NCI-H2029 treated with DMSO at 0.1 percent for 48 hours (cell line): ENCODE results near the gene WARS2.
A peak's percentile ranks its signal among the peaks of the same experiment; 100 is the strongest.

Experiments
- DNase-seq: peaks from one replicate; lab custom pipeline; 2025; lab: John Stamatoyannopoulos, UW

Gene WARS2

DNA sequence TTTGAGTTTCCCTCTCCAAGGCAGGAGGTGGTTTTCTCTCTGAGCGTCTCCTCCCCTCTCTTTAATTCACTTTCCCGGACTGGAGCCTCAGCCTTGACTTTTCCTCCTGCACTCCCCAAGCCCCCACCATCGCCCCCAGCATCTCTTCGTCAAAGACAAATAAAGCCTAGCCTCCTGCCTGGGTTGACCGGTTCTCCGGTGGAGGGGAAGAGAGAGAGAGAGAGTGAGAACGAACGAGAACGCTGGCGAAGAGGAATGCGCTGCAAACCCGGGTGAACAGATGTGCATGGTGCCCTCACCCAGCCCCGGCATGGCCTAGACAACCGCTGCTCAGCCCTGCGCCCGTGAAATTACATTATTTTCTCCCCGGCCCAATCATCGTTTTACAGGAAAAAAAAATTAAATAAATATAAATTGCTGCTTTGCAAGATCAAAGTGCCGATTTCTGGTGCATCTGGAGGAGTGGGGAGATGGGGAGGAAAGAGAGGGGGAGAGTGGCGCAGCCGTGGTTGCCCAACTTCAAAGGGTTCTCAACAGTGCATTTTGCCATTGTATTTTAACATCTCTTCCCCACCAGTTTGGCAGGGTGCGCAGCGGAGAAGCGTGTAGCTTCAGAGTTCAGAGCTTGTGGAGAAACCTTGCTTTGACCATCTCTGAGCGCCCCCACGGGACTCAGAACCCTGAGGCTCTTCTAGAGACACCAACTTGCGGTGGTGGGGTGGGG lies 140.9 kb downstream of the WARS2 start:
- no peak for DNase-seq

DNA sequence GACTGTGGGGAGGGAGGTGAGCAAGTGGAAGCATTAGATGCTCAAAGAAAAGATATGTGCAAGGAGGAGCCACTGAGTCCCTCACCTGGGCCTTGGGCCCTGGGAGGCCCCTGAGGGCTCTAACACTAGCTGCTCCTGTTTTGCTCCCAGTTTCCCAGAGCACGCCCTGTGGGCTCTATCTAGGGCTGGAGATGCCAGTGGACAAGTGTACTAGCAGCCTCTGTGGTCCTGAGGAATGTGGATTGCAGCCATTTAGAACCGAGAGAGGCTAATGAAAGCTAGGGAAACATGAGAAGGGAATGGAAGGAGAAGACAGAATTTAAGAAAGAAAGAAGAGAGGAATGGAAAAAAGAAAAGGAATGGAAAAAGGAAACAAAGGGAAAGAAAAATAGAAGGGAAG lies 142.3 kb downstream of the WARS2 start:
- no peak for DNase-seq

DNA sequence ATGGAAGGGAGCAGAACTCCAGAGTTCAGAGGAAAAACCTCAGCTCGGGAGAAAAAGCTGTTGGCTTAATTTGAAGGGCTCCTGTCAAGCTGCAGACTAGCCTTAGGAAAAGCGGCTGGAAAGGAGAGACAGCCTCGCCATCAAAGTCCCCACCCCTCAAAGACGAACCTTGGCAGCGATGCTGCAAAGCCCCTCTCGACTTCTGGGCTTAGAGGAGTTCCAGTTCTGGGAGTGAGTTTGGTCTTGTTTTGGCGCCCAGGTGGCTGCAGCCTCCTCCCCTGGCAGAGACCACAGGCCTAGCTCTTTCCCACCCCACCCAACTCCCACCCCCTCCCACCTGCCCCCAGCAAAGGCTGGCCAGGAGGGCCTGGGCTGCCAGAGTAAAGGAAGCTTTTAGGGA lies 143.2 kb downstream of the WARS2 start:
- no peak for DNase-seq

DNA sequence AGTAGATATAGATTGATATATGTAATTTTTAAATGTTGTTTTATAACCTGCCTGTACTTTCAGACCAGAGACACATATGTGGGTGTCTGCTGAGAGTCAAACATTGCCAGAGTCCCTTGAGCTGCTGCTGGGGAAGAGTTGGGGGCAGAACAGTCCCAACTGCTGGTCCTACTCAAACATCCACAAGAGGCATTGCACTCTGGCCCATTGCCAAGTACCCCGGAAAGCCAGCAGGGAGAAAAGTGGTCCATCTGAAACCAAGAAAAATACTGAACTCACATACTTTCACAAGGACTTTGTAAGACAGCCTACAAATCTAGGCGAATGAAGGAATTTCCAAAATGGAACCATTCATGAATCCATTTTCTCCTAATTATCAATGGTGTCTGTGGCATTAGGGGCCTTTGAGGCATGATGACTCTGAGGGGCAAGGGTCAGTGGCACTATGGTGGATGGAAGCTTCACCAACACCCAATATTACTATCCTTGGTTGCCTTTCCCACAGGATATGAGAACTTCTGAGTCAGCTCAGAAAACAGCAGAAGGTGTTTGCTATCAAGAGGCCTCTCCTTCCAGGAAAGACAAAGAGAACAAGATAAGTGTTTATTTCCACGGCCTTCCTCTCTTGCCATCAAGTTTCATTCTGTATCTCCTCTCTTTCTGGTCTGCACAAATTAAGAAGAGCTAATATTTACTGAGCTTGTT lies 145.0 kb downstream of the WARS2 start:
- DNase-seq: peak; percentile 15

DNA sequence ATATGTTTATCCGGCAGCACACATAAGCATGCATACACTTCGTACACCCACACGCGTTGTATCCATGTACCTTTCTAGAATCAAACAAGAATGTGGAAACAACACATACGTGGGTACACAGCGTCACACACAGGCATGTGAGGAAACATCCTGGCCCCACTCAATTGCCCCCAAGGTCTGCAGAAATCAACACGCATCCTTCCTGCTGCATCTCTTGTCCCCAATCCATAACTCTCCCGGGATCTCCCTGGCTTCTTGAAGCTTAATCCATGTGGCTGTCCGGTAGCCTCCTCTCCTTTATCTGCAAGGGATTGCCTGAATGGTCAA lies 146.8 kb downstream of the WARS2 start:
- no peak for DNase-seq

DNA sequence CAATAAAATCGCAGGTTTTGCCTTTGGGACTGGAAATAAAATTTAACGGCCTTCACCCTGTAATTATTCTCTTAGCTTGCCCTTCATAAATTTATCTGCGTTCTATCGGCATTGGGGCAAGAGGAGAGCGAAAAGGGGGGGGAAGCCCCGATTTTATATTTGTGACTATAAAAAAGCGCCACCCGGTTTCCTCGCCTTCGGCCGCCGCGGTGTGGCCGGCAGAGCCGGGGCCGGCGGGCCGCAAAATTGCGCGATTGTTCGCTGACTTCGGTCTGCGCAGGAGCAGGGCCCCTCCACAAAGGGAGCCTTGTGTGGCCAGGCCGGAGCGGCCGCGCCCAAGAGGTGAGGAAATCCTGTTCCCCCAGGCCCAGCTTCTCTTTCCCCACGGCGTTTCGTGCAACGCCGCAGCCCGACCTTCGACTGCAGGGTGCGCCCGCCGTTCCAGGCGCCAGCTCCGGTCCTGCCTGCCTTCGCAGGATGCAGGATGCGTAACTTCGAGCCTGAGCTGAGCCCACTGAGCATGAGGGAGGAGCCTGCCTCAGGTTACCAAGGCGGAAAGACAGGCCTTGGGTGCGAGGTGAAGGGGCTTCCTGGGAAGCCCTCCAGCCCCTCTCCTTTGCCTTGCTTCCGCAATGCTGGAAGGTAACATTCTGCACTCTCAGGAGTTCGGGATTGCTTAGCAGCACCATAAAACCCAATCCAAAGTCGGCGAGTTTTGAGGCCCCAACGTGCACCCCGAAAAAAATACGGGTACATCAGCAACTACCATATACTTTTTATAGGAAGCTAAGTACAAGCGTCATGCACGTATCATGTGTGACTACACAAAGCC lies 147.4 kb downstream of the WARS2 start:
- no peak for DNase-seq

DNA sequence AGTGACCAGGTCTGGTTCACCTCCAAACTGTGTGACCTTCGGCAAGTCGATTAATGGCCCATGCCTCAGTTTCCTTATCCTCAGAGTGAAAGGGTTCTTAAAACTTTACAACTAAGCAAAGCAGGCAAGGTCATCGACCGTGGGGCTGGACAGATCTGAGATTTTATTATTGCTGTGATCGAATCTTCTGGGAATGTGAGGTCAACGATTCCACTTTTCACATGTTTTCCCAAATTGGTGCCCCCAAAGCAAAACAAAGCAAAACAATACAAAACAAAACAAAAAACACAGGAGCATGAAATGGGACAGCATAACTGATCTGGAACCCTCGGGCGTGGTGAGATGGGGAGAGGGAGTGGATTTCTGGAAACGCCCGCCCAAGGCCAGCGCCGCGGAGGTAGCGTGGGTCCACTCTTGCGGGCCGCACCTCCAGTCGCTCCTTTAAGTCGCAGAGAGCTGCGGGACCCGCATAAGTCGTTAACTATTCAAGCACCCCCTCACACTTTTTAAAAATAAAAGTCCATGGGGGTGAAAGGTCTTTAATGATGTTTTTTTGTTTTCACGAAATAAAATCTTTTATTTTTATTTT lies 148.1 kb downstream of the WARS2 start:
- no peak for DNase-seq

DNA sequence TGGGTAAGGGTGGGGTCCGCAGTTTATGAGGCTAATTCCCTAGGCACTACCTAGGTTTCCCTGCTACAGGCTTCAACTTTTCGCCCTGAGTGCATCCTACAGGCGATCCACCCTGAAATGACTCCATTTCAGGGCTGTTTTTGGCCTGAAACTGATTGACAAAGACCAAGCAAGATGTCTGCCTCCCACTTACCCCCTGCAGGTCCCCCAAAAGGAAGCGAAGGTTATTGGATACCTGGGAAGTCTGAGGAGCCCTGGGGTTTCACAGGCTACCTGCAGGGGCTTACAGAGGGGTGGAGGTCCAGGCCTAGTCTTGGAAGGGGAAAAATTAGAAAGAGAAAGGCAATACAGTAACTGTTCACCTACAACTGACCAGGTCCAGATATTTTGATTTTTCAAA lies 149.0 kb downstream of the WARS2 start:
- no peak for DNase-seq

DNA sequence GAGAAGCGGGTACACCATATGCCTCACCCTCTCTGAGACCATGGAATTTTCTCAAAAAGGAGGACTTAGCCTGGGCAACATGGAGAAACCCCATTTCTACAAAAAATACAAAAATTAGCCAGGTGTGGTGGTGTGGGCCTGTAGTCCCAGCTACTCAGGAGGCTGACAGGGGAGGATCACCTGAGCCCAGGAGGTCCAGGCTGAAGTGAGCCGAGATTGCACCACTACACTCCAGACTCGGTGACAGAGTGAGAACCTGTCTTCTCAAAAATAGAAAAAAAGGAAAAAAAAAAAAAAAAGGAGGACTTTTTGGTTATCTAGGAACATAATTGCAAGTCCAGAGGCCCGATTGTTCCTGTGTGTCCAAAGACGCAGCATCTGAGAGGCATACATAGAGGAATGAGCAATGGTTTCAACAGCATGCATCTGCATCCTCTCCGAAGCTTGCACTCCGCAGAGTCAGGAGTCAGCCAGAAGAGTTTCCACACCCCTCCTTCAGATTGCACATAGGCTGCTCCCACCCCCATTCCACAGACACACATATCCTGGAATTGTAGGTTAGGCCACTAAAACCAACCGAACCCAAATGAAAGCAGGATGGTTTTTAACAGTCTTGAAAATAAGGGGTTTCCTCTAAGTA lies 149.8 kb downstream of the WARS2 start:
- no peak for DNase-seq

DNA sequence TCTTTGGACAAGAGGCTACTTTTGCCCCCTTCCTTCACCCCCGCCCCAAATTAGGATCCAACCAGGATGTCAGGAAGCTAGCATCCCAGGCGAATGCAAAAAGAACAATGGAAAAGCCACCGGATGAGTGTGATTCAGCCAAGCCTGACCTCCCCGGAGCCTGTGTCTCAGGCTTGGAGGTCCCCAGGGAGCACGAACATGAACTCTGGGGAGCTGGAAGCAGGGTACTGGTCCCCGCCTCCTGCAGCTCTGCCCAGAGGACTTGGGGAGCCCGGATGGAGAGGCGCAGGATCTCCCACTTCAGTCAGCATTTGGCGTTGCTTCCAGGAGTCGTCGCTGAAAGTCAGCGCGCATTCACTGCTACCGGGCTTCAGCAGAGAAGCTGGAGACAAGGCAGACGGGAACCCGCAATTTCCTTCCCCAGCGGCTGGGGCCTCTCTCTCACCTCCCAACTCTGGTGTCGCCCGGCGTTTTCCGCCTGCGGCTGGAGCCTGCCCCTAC lies 150.5 kb downstream of the WARS2 start:
- DNase-seq: no peak

DNA sequence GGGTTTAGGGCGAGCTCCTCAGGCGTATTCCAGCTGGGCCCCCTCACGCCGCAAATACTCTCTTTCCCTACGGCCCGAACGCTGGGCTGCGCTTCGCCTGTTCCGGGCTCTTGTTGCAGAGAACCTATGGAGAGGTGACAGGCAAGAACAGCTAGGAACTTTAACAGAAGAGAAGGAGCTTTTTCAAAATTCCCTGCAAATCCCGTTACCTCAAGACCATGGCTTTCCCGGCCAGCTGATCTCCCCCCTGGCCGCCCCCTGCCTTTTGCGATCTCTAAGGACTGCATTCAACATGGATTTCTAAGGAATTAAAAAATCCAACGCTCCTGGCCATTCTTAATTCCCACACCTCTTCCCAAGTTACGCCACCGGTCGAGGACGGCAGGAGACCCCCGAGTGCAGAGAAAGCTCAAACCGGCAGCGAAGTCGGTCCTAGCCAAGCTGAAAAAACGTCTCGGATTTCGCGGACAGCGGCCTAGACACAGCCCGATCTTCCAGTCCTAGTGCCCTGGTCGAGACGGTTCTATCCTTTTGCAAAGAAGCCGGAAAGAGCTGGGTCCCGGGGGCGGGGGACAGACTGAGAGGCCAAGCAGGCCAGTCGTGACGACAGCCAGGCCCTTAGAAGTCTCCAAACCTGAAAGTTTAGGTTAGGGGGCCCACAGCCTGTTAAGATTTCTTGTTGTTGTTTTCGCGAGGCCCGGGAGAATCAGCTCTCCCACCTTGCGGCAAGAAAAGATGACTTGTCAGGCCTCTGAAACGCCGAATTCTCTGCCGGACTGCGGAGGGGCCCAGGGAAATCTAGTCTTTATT lies 151.2 kb downstream of the WARS2 start:
- DNase-seq: no peak

DNA sequence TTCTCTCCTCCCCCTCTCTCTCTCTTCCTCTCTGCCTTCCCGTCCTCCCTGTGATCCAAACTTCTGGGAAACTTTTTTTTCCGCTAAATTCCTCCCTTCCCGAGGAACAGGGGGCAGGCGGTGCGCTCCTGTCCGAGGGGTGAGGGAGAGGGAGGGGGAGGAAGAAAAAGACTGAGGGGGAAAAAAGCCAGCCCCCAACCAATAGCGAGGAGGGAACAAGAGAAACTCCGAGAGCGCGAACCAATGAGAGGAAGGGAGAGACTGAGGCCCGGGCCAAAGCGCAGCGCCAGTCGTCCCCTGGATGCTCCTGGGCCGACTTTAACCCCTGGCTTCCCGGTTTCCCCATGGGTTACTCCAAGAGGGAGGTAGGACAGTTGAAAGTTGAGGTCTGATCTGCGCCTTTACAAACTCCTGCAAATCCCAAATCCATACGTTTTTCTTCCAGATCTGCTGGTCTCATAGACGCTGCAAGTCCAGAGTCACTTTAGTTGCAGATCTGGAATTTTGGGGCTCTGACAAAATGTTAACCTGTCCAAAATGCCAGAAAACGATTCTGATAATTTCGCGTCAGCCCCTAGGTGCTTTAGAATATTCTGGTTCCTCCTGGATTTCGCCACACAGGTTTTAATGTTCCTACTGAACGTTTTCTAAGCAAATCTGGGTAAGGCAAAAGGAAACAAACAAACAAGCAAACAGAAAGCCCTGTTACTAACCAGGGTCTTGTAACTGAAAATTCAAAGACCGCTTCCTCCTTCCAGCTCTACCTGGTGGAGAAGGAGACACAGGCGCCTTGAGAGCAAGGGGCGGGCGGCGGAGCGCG lies 152.1 kb downstream of the WARS2 start, which contains the start of gene TBX15:
TSS of gene TBX15 (minus strand) at position 158 of the 820 bp plus-strand sequence. CDS start 548 bp downstream, outside the sequence.
- no peak for DNase-seq

DNA sequence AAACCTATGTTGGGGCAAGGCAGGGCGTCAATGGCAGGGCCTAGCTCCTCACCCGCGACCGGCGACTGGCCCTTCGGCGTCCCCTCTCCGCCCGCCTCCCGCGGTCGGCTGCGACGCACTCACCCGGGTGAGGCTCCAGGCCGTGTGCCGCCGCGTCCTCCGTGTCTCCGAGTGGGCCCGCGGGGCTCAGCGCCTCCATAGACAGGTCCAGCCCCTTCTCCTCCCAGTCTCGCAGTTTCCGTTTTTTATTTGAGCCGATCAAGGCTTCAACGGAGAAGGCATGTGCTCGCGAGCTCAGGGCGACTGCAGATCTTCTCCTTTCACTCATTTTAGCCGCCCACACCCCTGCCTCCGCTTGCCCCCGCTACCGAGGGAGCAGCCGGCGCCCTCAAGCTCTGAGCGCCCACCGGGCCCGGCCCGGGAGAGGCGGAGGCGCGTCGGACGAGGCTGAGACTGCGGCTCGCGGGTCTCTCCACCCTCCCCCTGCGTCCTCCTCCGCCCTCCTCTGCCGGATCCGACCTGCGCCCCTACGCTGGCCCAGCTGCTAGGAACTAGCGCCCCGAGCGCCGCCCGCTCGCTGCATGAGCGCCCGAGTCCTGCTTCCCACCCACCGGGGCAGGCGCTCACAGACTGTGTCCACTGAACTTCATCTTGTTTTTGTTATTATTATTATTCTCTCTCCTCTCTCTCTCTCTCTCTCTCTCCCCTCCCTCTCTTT lies 152.8 kb downstream of the WARS2 start:
- no peak for DNase-seq

DNA sequence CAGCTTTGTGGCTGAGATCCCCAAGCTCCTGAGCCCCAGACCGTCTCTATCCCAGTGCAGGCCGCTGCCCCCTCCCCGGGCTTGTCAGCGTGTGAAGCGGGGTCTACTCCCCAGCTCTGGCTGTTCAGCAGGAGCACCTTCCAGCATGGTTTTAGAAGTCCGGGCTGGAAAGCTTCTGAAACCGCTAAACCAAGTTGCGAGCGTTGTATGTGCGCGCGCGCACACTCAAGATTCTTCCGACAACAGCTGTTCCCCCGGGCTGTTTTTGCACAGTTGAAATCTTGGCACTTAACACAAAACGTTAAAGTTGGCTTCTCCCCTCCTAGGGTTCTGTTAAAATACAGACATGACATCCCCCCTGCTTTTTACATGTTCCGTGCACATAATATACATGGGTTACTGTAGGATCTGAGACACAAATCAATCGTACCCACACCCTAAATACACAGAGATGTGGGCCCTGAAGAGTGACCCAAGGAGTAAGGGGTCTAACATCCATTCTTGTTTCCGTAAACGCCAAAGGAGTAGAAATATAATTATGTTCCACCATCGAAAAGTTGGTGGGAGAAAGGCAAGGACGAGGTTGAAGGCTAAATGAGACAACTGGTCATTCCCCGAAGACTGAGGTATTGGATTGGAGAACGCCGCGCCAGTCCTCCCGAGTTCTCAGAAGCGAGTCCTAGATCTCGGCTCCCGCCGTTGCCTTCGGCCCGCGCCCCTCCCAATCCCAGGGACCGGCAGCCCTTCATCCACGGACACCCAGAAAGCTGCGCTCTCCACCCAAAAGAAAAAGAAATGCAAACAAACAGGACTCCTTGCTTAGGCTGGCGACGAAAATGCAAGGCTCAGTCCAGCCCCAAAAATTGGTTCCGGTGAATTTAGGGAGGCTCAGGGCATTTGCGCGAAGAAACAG lies 153.6 kb downstream of the WARS2 start:
- no peak for DNase-seq

DNA sequence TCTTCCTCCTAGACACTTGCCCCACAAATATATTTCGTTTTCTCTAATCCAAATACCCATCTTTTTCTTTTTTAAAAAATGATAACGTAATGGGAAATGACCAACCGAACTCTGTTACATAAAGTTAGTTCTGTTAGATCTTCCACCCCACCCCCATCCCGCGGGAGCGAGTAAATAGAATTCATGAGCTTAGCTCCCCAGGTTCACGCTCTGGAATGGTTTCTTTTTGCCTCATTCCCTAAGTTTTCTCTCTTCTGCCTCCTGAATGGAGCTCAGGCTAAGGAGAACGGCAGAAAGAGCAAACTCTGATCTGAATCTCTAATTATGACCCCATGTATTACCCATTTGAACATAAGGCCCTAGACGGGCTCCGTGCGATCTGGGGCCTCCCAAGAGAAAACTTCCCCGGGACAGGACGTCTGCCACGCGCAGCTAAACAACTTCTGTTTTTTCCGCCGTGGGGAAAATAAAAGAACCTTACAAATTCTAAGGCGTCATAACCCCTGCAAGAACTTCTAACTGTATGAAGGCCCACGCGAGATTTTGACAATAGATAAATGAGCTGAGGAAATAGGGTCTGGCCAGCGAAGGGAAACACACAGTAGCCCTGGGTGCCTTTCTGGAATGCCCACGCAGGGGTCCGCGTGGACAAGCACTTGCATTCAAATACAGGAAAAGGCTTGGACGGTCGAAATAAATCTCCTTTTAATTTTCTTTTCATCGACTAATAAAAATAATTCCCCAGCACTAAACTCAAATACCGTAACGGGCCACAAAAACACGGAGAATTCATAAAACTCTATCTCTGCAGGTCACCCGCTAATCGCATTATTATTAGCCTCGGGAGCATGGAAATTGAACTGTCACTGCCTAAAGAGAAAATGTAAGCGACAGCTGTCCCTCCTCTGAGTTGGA lies 154.6 kb downstream of the WARS2 start:
- DNase-seq: no peak

DNA sequence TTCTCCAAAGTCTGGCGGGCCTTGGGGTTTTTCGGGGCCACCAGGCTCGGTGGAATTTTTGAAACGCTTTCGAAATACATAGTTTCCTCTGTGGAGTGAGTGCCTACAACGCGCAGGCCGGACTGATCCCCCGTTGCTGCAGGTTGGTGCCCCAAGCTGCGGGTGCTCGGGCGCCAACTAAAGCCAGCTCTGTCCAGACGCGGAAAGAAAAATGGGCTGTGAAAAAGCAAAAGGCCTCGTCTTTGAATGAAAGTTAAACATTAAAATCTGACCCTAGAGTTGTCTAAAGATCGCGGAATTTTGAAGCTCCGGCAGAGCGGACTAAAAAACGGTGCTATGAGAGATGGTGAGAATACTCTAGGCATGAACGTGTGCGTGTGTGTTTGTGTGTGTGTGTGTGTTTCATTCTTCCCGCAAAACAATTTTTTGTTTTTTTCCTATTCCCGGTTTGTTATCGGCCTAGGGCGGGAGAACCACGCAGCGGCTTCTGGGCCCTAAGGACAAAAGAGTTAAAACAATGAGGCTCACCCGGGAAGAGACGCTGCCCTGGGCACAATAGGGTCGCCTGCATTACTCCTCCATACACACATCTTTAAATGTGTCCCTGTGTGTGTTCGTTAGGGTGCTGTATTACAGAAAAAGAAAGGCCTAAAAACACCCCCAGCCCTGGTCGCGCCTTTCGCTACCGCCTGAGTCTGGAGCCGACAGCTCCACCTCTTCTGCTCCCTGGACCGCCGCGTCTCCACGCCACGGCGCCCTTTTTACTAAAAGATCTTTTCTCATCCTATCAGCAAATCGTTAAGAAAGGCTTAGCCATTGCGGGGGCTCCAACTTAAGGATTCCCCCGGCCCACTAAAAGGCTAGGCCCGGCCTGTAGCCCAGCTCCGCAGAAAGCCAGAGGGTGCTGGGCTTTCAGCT lies 155.5 kb downstream of the WARS2 start:
- DNase-seq: no peak
